Naive B cell (primary cell): ENCODE measurements around the gene HPS5. TPM values are rescaled to one million over a fixed set of nuclear protein-coding genes. Genes with fewer than 3 reads are reported as not detected.
"Not testable (repeated sequence)": the region's sequence is repeated elsewhere in the genome, so short reads cannot be mapped to it uniquely, and the experiment has no call there.

Source experiments
- ATAC-seq, 2 donors: fragments of 150-1000 bp; cut with Tn5 transposase; 2 replicates each; pipeline ENCODE4 v1.10.0; 2021; ENCODE audit warnings: low read depth in 2 of 2, mild to moderate bottlenecking in 2 of 2, moderate library complexity in 2 of 2
- DNase-seq: peaks from one replicate; pipeline ENCODE4 v3.0.0; 2022
- H3K27ac Mint-ChIP-seq, 6 donors: one replicate each; pipeline ENCODE4 v1.8.0; 2020 to 2022; ENCODE audit warnings: mild to moderate bottlenecking in 6 of 6, mixed read lengths in 6 of 6, moderate library complexity in 5 of 6, inconsistent platforms in 2 of 6
- H3K27me3 Mint-ChIP-seq, 3 donors: one replicate each; pipeline ENCODE4 v1.8.0; 2021 to 2022; ENCODE audit warnings: mixed read lengths in 3 of 3, mild to moderate bottlenecking in 1 of 3
- H3K36me3 Mint-ChIP-seq, 2 donors: one replicate each; pipeline ENCODE4 v1.8.0; 2020 to 2022; ENCODE audit warnings: mixed read lengths in 2 of 2, inconsistent platforms in 1 of 2, mild to moderate bottlenecking in 1 of 2
- H3K4me1 Mint-ChIP-seq, 3 donors: one replicate each; pipeline ENCODE4 v1.8.0; 2020 to 2022; ENCODE audit warnings: mixed read lengths in 3 of 3, inconsistent platforms in 1 of 3, mild to moderate bottlenecking in 1 of 3, moderate library complexity in 1 of 3
- H3K4me3 Mint-ChIP-seq, 8 donors: one replicate each; pipeline ENCODE4 v1.8.0; 2020 to 2022; ENCODE audit warnings: mild to moderate bottlenecking in 8 of 8, mixed read lengths in 8 of 8, moderate library complexity in 8 of 8, inconsistent platforms in 2 of 8
- H3K9me3 Mint-ChIP-seq, 7 donors: one replicate each; pipeline ENCODE4 v1.8.0; 2020 to 2022; ENCODE audit warnings: mixed read lengths in 7 of 7, mild to moderate bottlenecking in 5 of 7, inconsistent platforms in 2 of 7, moderate library complexity in 1 of 7
- polyA plus RNA-seq, 6 donors: library from polyadenylated mRNA; unstranded; fragments of 300-500 nt; fragmentation: Illumina TruSeq; gene quantifications; one replicate each; pipeline ENCODE4 v1.2.3, GENCODE V29; 2021; ENCODE audit warnings: low read depth in 6 of 6

The HPS5 gene
- polyA plus RNA-seq, 6 donors from 2014 or later: 15.3 to 40.2 (median 29.5) TPM

- DNase-seq: no peak
- peaks cover 0 to 2% (median 0%) of the 10 kb centered on the region in 7 donors for H3K9me3 Mint-ChIP-seq
- H3K4me3 Mint-ChIP-seq: no peak overlapping the region
- peaks cover 4 to 7% (median 6%) of the 10 kb centered on the region in 3 donors for H3K27me3 Mint-ChIP-seq
- H3K36me3 Mint-ChIP-seq: no peaks in the 10 kb centered on the region
- ATAC-seq: no peak
- H3K4me1 Mint-ChIP-seq: no peaks in the 10 kb centered on the region
- H3K27ac Mint-ChIP-seq: no peak overlapping the region
Observed at GRCh38 chr11:18259259-18259658, 62.7 kb downstream of the HPS5 start.

DNA sequence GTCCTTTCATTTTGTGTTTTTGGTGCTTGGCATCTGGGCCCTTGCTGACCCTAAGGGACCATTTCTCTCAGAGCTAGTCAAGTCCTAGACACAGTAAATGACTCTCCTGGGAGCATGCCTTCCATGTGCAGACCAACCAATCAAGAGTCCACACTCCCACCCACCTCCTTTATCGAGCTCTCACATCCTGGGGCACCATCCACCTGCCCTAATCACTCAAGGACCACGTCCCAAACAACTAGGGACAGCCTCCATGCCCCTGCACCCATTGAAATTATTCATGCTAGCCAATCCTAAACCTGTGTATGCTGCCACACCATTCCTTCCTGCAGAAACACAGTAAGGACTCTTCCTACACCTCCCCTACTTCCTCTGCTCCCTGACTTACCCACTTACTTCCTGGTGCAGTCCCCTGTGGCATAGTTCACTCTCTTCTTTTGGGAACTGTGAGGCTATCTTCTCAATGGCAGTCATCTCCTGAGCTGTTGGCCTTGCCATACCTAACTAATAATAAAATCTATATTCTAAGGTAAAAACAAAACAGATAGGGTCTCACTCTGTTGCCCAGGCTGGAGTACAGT, 67.1 kb downstream of the HPS5 start:
- ATAC-seq (no peak), DNase-seq (no peak)
- Mint-ChIP-seq H3K36me3 (no peaks in the 10 kb centered on the region), H3K4me1 (no peaks in the 10 kb centered on the region), H3K27ac (no peak overlapping the region), H3K27me3 (peaks cover 0 to 11% (median 0%) of the 10 kb centered on the region in 3 donors), H3K4me3 (no peak overlapping the region), H3K9me3 (peaks cover 0 to 2% (median 0%) of the 10 kb centered on the region in 7 donors)

DNA sequence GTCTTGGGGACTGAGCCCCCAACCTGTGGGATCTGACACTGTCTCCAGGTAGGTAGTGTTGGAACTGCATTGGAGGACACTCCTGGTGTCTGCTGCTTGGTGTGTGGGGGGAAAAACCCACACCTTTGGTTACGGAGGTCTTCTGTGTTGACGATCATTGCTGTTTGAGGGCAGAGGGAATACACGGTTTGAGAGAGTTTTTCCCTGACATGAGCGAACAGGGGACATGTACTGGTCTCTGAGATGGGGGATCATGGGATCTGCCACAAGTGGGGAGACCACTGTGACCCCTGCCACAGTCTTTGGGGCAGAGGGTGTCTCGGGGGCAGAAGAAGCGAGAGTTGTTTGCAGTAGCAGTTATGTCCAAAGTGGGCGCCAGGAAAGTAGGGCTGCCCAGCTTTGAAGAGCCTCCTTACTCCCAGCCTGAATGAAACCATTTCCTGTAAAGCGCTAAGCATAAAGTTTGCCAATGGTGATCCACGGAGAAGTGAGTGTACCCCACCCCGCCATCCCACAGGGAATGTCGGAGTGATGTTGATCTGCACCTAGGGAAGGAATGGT, 68.1 kb downstream of the HPS5 start:
- no peaks in the 10 kb centered on the region for H3K4me1 Mint-ChIP-seq
- H3K9me3 Mint-ChIP-seq: peaks cover 0 to 2% (median 0%) of the 10 kb centered on the region in 7 donors
- no peak for DNase-seq
- peaks cover 0 to 11% (median 0%) of the 10 kb centered on the region in 3 donors for H3K27me3 Mint-ChIP-seq
- no peak for ATAC-seq
- no peak overlapping the region for H3K27ac Mint-ChIP-seq
- no peak overlapping the region for H3K4me3 Mint-ChIP-seq
- H3K36me3 Mint-ChIP-seq: no peaks in the 10 kb centered on the region

DNA sequence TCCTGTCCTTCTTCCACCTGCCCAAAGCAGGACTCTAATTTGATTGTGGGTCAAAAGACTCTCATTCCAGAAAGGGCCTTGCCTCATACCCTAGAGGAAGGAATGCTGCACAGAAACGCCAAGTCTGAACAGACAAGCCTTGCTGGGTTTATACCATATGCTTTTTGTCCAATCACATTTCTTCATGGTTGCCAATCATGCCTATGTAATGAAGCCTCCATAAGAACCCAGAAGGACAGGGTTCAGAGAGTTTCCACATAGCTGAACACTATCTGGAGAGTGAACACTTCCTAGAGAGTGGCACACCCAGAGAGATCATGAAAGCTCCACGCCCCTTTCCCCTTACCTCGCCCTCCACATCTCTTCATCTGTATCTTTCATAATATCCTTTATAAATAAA, 68.7 kb downstream of the HPS5 start:
- H3K27me3 Mint-ChIP-seq: peaks cover 0 to 11% (median 0%) of the 10 kb centered on the region in 3 donors
- no peak for DNase-seq
- no peak for ATAC-seq
- no peaks in the 10 kb centered on the region for H3K4me1 Mint-ChIP-seq
- H3K36me3 Mint-ChIP-seq: no peaks in the 10 kb centered on the region
- H3K27ac Mint-ChIP-seq: peak overlapping the region in 2 of 6 donors; percentile 1 to 38
- H3K4me3 Mint-ChIP-seq: no peak overlapping the region
- peaks cover 0 to 2% (median 0%) of the 10 kb centered on the region in 7 donors for H3K9me3 Mint-ChIP-seq

GRCh38 chr11:18248561-18248960, 73.4 kb downstream of the HPS5 start, which contains the start of gene SAA2:
TSS of gene SAA2 (minus strand) at chr11:18248668. CDS start at chr11:18248011, 657 bp downstream.
- no peaks in the 10 kb centered on the region for H3K27me3 Mint-ChIP-seq
- no peak within 1 kb of the TSS for H3K4me3 Mint-ChIP-seq
- no peak for ATAC-seq
- H3K36me3 Mint-ChIP-seq: no peaks in the 10 kb centered on the region
- DNase-seq: no peak
- peaks cover 10 to 26% (median 17%) of the 10 kb centered on the region in 3 donors for H3K4me1 Mint-ChIP-seq
- peaks cover 0 to 4% (median 3%) of the 10 kb centered on the region in 7 donors for H3K9me3 Mint-ChIP-seq
- H3K27ac Mint-ChIP-seq: peak within 1 kb of the TSS in 2 of 6 donors; percentile 64 to 77

DNA sequence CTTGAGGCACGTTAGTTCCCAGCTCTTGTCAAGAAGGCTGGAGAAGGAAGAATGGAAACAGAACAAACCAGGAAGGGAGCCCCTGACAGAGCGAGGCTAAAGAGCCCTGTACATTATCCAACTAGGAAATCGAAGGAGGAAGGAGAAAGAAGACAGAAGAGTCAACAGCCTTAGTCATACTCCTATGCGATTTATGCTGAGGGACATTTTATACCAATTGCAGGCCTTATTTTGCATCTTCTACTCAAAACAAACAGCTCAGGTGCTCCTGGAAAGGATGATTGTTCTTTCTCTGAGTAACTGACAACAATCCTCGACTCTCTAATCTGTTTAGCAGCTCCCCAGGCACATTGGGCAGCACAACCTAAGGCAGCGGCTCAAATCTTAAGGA, 74.8 kb downstream of the HPS5 start:
- not testable (repeated sequence) for H3K27me3 Mint-ChIP-seq, H3K9me3 Mint-ChIP-seq, DNase-seq, ATAC-seq, H3K36me3 Mint-ChIP-seq
- peaks cover 10 to 26% (median 17%) of the 10 kb centered on the region in 3 donors for H3K4me1 Mint-ChIP-seq
- H3K27ac Mint-ChIP-seq: peak overlapping the region in 4 of 6 donors; percentile 49 to 87 (median 76)
- peak overlapping the region in 4 of 8 donors; percentile 19 to 90 (median 49) for H3K4me3 Mint-ChIP-seq

- Mint-ChIP-seq H3K27ac (peak overlapping the region in 5 of 6 donors; percentile 49 to 94 (median 80)), H3K4me3 (peak overlapping the region; percentile 43 to 90 (median 75)), H3K4me1 (peaks cover 10 to 26% (median 17%) of the 10 kb centered on the region in 3 donors)
- H3K36me3 Mint-ChIP-seq, H3K9me3 Mint-ChIP-seq, H3K27me3 Mint-ChIP-seq: not testable (repeated sequence)
- DNase-seq: peak; percentile 8
- ATAC-seq: peak; percentile 81 to 88
Observed at GRCh38 chr11:18246379-18247190, 75.4 kb downstream of the HPS5 start.

- Mint-ChIP-seq H3K27ac (peak overlapping the region in 1 of 6 donors; percentile 52), H3K4me3 (no peak overlapping the region), H3K4me1 (peaks cover 10 to 26% (median 17%) of the 10 kb centered on the region in 3 donors), H3K9me3 (peaks cover 0 to 13% (median 6%) of the 10 kb centered on the region in 7 donors), H3K27me3 (peaks cover 0 to 6% (median 0%) of the 10 kb centered on the region in 3 donors), H3K36me3 (no peaks in the 10 kb centered on the region)
- DNase-seq (no peak), ATAC-seq (no peak)
Observed at GRCh38 chr11:18245396-18245795, 76.5 kb downstream of the HPS5 start.

- ATAC-seq: peak; percentile 40 to 56
- Mint-ChIP-seq H3K4me1 (peaks cover 10 to 26% (median 17%) of the 10 kb centered on the region in 3 donors), H3K27ac (peak overlapping the region in 5 of 6 donors; percentile 1 to 80 (median 78)), H3K36me3 (peaks cover 0 to 6% of the 10 kb centered on the region in 2 donors), H3K27me3 (peaks cover 9 to 19% (median 13%) of the 10 kb centered on the region in 3 donors), H3K4me3 (peak overlapping the region in 1 of 8 donors; percentile 41), H3K9me3 (peaks cover 0 to 13% (median 6%) of the 10 kb centered on the region in 7 donors)
- peak; percentile 69 for DNase-seq
Observed at GRCh38 chr11:18243783-18244362, 78.1 kb downstream of the HPS5 start.

DNA sequence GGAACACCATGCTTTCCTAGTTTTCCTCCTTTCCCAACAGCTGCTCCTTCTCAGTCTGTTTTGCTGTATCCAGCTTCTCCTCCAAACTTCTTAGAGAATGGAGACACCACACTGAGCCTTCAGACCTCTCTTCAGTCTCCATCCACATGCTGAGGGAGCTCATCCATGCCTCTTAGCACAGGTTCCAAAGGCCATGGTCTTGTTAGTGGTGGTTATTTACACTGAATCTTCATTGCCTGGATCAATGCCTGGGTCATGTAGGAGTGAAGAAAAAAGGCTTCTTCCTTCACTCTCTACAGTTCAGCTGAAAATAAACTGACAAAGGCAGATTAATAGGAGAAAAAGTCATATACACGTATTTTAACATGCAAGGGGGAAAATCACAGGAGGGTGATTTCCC, 82.3 kb downstream of the HPS5 start:
- ATAC-seq: no peak
- H3K27me3 Mint-ChIP-seq: peaks cover 12 to 36% (median 35%) of the 10 kb centered on the region in 3 donors
- H3K9me3 Mint-ChIP-seq: peaks cover 0 to 13% (median 6%) of the 10 kb centered on the region in 7 donors
- H3K4me1 Mint-ChIP-seq: peaks cover 6 to 7% (median 6%) of the 10 kb centered on the region in 3 donors
- no peak overlapping the region for H3K4me3 Mint-ChIP-seq
- no peak for DNase-seq
- H3K27ac Mint-ChIP-seq: peak overlapping the region in 2 of 6 donors; percentile 25 to 29
- H3K36me3 Mint-ChIP-seq: peaks cover 0 to 6% of the 10 kb centered on the region in 2 donors

GRCh38 chr11:18236664-18237356, 85.1 kb downstream of the HPS5 start, which contains the start of gene SAA4:
TSS of gene SAA4 (minus strand) at chr11:18236802. CDS start at chr11:18235926, 876 bp downstream.
- ATAC-seq: no peak
- DNase-seq: no peak
- H3K27ac Mint-ChIP-seq: no peak within 1 kb of the TSS
- no peaks in the 10 kb centered on the region for H3K4me1 Mint-ChIP-seq
- H3K4me3 Mint-ChIP-seq: peak within 1 kb of the TSS in 1 of 8 donors; percentile 51
- H3K27me3 Mint-ChIP-seq: peaks cover 20 to 42% (median 35%) of the 10 kb centered on the region in 3 donors
- H3K9me3 Mint-ChIP-seq: peaks cover 0 to 4% (median 0%) of the 10 kb centered on the region in 7 donors
- H3K36me3 Mint-ChIP-seq: peaks cover 0 to 6% of the 10 kb centered on the region in 2 donors
